OCI-LY1 (cell line): ENCODE measurements around the gene BLOC1S1.

ENCODE experiments used
- H2AFZ ChIP-seq: fragments of 200-600 bp; sonication (generic), shearing (Covaris generic); 2 replicates; pipeline ENCODE4 v1.6.0; 2014; ENCODE audit warnings: antibody characterized with exemption, mild to moderate bottlenecking, low read length
- H3F3A ChIP-seq: fragments of 200-600 bp; sonication (generic), shearing (Covaris generic); 2 replicates; pipeline ENCODE4 v1.6.0; 2014; ENCODE audit warnings: mild to moderate bottlenecking, antibody characterized with exemption, low read length, moderate library complexity; ENCODE audit not compliant: insufficient read depth
- H3K27ac ChIP-seq: fragments of 200-600 bp; sonication (generic); 2 replicates; pipeline ENCODE4 v1.5.1; 2014; ENCODE audit warnings: low read length, mixed run types, mild to moderate bottlenecking, low read depth; ENCODE audit not compliant: poor library complexity, severe bottlenecking
- H3K27me3 ChIP-seq: fragments of 200-600 bp; sonication (generic); 2 replicates; pipeline ENCODE4 v1.6.0; 2014; ENCODE audit warnings: antibody characterized with exemption, mild to moderate bottlenecking, low read length, moderate library complexity; ENCODE audit not compliant: insufficient read depth
- H3K36me3 ChIP-seq: fragments of 200-600 bp; sonication (generic); 2 replicates; pipeline ENCODE4 v1.6.1; 2014; ENCODE audit warnings: mild to moderate bottlenecking, antibody characterized with exemption, low read length, moderate library complexity, mixed read lengths; ENCODE audit not compliant: insufficient read depth
- H3K4me1 ChIP-seq: fragments of 200-600 bp; sonication (generic); 2 replicates; pipeline ENCODE4 v1.5.1; 2014; ENCODE audit warnings: mild to moderate bottlenecking, low read length, moderate library complexity; ENCODE audit not compliant: insufficient read depth, severe bottlenecking
- H3K4me2 ChIP-seq: fragments of 200-600 bp; sonication (generic), shearing (Covaris generic); 2 replicates; pipeline ENCODE4 v1.6.1; 2014; ENCODE audit warnings: low read length
- H3K4me3 ChIP-seq: fragments of 200-600 bp; sonication (generic); 2 replicates; pipeline ENCODE4 v1.5.1; 2014; ENCODE audit warnings: low read length, low read depth, mild to moderate bottlenecking, mixed read lengths; ENCODE audit not compliant: poor library complexity, severe bottlenecking
- H3K79me2 ChIP-seq: fragments of 200-600 bp; shearing (Covaris generic); 2 replicates; pipeline ENCODE4 v1.6.1; 2016; ENCODE audit warnings: mixed run types, low read length, mixed read lengths; ENCODE audit not compliant: insufficient read depth
- H3K9ac ChIP-seq: fragments of 200-600 bp; sonication (generic), shearing (Covaris generic); 2 replicates; pipeline ENCODE4 v1.6.1; 2014; ENCODE audit warnings: mild to moderate bottlenecking, low read length, mixed read lengths
- H3K9me2 ChIP-seq: fragments of 200-600 bp; sonication (generic), shearing (Covaris generic); 2 replicates; pipeline ENCODE4 v1.6.1; 2014; ENCODE audit warnings: low read depth, mild to moderate bottlenecking, low read length, mixed read lengths
- H3K9me3 ChIP-seq: fragments of 200-600 bp; shearing (Covaris generic); 2 replicates; pipeline ENCODE4 v1.6.1; 2014; ENCODE audit warnings: low read length, mixed read lengths
- H4K20me1 ChIP-seq: fragments of 200-600 bp; sonication (generic), shearing (Covaris generic); 2 replicates; pipeline ENCODE4 v1.6.0; 2016; ENCODE audit warnings: mild to moderate bottlenecking, low read length; ENCODE audit not compliant: insufficient read depth
- EZH2 ChIP-seq: fragments of 200-600 bp; sonication (generic), shearing (Covaris generic); IDR thresholded peaks from 2 replicates; pipeline ENCODE4 v1.8.0; 2017; ENCODE audit warnings: borderline replicate concordance, mixed run types, mild to moderate bottlenecking, antibody characterized with exemption, low read length, moderate library complexity, mixed read lengths
- TF ChIP-seq, protein P1 (sequence below): fragments of 200-600 bp; sonication (generic), shearing (Covaris generic); IDR thresholded peaks from 2 replicates; pipeline ENCODE4 v1.5.1; 2017; ENCODE audit warnings: mild to moderate bottlenecking, antibody characterized with exemption, low read length, moderate library complexity, mixed read lengths

The BLOC1S1 gene

DNA sequence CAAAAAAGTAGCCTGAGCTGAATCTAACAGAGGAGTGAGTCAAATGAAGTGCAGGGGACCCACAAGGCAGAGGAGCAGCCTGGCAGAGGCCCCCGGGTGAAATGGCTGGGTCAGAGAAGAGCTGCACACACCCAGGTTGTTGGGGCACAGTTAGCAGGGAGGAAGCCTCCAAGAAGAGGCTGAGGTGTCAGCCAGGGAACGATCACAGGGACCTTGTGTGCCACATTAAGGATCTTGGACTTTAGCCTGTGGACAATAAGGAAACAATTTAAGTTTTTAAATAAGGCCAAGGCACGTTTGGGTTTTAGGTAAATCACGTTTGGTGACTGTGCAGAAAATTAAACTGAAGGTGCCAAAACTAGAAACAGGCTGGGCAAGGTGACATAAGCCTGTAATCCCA is 44.1 kb upstream of the BLOC1S1 start:
- peaks cover 8% of the 10 kb centered on the region for H3K4me1 ChIP-seq
- H3F3A ChIP-seq, result no peaks in the 10 kb centered on the region
- no peaks in the 10 kb centered on the region for H3K9me2 ChIP-seq
- no peaks in the 10 kb centered on the region for H3K9me3 ChIP-seq
- no peaks in the 10 kb centered on the region for H3K79me2 ChIP-seq
- no peaks in the 10 kb centered on the region for H3K36me3 ChIP-seq
- no peak overlapping the region for H3K4me3 ChIP-seq
- 0 out of 2 replicates have a peak, but pooled peaks cover 3% of the 10 kb centered on the region for H3K27me3 ChIP-seq
- H3K4me2 ChIP-seq, result no peak overlapping the region
- TF ChIP-seq EZH2, result no peak
- TF ChIP-seq, protein P1, sequence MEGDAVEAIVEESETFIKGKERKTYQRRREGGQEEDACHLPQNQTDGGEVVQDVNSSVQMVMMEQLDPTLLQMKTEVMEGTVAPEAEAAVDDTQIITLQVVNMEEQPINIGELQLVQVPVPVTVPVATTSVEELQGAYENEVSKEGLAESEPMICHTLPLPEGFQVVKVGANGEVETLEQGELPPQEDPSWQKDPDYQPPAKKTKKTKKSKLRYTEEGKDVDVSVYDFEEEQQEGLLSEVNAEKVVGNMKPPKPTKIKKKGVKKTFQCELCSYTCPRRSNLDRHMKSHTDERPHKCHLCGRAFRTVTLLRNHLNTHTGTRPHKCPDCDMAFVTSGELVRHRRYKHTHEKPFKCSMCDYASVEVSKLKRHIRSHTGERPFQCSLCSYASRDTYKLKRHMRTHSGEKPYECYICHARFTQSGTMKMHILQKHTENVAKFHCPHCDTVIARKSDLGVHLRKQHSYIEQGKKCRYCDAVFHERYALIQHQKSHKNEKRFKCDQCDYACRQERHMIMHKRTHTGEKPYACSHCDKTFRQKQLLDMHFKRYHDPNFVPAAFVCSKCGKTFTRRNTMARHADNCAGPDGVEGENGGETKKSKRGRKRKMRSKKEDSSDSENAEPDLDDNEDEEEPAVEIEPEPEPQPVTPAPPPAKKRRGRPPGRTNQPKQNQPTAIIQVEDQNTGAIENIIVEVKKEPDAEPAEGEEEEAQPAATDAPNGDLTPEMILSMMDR, result no peak
- no peak overlapping the region for H2AFZ ChIP-seq
- no peak overlapping the region for H3K9ac ChIP-seq
- no peaks in the 10 kb centered on the region for H4K20me1 ChIP-seq
- no peak overlapping the region for H3K27ac ChIP-seq

DNA sequence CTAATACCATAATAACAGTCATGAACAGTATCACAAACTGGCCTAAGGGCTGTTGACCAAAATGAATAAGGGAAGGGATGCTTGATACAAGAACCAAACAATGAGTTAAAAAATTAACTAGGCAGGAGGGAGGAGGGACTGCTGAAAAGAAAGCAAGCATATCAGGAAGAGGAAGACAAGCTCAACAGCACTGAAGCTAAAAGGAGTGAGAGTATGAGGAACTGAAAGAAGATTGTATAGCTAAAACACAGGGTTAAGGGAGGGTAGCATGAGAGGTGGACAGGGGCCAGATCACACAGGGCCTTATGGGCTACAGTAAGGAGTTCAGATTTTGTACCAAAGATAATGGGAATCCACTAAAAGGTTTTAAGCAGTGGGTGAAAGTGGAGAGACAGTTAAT is 42.2 kb upstream of the BLOC1S1 start:
- H3K36me3 ChIP-seq, result no peaks in the 10 kb centered on the region
- no peak overlapping the region for H3K27ac ChIP-seq
- H3K9me2 ChIP-seq, result no peaks in the 10 kb centered on the region
- H4K20me1 ChIP-seq, result no peaks in the 10 kb centered on the region
- peak overlapping the region; percentile 26; the same call in 1 of the 2 replicates for H3K4me2 ChIP-seq
- no peaks in the 10 kb centered on the region for H3K79me2 ChIP-seq
- H3K4me1 ChIP-seq, result peaks cover 8% of the 10 kb centered on the region
- TF ChIP-seq, protein P1, result no peak
- no peak for TF ChIP-seq EZH2
- H3K27me3 ChIP-seq, result no peaks in the 10 kb centered on the region
- no peak overlapping the region for H3K4me3 ChIP-seq
- H3K9ac ChIP-seq, result no peak overlapping the region
- H2AFZ ChIP-seq, result peak overlapping the region; percentile 96
- no peaks in the 10 kb centered on the region for H3F3A ChIP-seq
- H3K9me3 ChIP-seq, result no peaks in the 10 kb centered on the region

DNA sequence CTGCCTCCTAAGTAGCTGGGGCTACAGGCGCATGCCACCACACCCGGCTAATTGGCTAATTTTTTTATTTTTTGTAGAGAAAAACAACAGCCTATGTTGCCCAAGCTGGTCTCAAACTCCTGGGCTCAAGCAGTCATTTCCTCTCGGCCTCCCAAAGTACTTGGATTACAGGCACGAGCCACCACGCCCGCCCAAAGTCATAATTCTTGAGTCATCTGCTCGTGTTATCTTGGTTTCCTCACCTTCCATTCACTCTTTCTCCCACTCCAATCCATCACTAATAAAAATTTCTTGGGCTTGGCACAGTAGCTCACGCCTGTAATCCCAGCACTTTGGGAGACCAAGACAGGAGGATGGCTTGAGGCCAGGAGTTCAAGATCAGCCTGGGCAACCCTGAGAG is 40.2 kb upstream of the BLOC1S1 start:
- TF ChIP-seq, protein P1, result no peak
- no peak for TF ChIP-seq EZH2
- no peaks in the 10 kb centered on the region for H3K36me3 ChIP-seq

More for the DNA sequence above, 40.2 kb upstream of the BLOC1S1 start:
- Histone ChIP-seq H3K27me3 (no peaks in the 10 kb centered on the region), H3K79me2 (no peaks in the 10 kb centered on the region), H3K9me2 (no peaks in the 10 kb centered on the region), H3K9ac (no peak overlapping the region), H3K4me2 (no peak overlapping the region), H3K27ac (no peak overlapping the region), H4K20me1 (no peaks in the 10 kb centered on the region), H3F3A (no peaks in the 10 kb centered on the region), H3K9me3 (no peaks in the 10 kb centered on the region), H3K4me3 (no peak overlapping the region), H2AFZ (no peak overlapping the region), H3K4me1 (peaks cover 8% of the 10 kb centered on the region)
